Heart left ventricle (tissue), 13 donors: ENCODE data around the gene RCBTB2.

Experiments
- POLR2A ChIP-seq, 2 donors: fragments of 450-650 bp; IDR thresholded peaks; one replicate each; pipeline ENCODE4 v1.6.1; 2017; ENCODE audit warnings: antibody characterized with exemption in 2 of 2, mild to moderate bottlenecking in 2 of 2, moderate library complexity in 2 of 2
- TF ChIP-seq, protein P1 (sequence below), 12 donors: fragments of 200-600 bp; sonication (generic) in 4 of 12; IDR thresholded peaks; one replicate each; pipeline versions ENCODE4 v1.5.0 to v1.8.0; 2018 to 2022; ENCODE audit warnings: antibody characterized with exemption in 12 of 12, mild to moderate bottlenecking in 5 of 12
- donor health status: ischemic (EF 13 %, LVEDD 7.1; RV severe dilation, severe dysfunction).
- donor health status: DM: no; HTN: yes; CAD: no.
- donor health status: DM: no; HTN: no; CAD: no.
- donor health status: ischemic (EF 25% LVEDD 6.9; RV normal size, moderate dysfunction).
- donor health status: ischemic (EF 25% LVEDD 5.7; RV mildly dilated, moderate dysfunction).
- donor health status: ischemic (EF 35%, LVEDD 5.7; RV mildly dilated, moderate dysfunction).
- donor health status: nonischemic (EF 11% LVEDD 7.7; RV severe dilation, severe dysfunction).
- donor health status: DM: yes; HTN: yes; CAD: no.
- donor health status: PGD.
- donor health status: ischemic (EF 29% LVEDD 5.4; RV normal size, mild dysfunction).
- donor health status: nonischemic (EF 23%, LVEDD 6.1; RV moderate dilation, normal function).

DNA sequence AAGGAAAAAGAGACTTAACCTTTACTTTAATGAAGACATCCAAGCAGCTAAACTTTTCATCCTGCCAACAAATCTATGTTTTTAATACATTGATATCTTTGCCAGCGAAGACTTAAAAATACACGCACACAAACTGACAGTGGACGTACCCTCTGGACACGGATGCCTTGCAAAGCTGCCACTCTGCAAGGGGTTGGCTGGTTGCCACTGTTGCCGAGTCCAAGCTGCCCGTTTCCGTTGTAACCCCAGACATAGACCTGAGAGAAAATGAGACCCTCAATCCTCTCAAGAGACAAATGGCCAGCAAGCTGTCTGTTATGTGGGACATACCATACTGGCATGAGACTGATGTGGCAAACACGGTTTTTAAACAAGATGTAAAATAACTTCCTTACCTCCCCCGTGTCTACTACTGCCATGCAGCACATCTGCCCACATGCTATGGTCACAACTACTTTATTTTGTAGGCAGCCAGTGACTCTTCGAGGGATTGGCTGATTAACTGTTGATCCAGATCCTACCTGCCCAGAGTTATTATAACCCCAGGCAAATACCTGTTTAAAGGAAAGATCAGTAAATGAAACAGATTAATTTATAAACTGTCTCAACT is 21.2 kb downstream of the RCBTB2 start:
- TF ChIP-seq, protein P1, sequence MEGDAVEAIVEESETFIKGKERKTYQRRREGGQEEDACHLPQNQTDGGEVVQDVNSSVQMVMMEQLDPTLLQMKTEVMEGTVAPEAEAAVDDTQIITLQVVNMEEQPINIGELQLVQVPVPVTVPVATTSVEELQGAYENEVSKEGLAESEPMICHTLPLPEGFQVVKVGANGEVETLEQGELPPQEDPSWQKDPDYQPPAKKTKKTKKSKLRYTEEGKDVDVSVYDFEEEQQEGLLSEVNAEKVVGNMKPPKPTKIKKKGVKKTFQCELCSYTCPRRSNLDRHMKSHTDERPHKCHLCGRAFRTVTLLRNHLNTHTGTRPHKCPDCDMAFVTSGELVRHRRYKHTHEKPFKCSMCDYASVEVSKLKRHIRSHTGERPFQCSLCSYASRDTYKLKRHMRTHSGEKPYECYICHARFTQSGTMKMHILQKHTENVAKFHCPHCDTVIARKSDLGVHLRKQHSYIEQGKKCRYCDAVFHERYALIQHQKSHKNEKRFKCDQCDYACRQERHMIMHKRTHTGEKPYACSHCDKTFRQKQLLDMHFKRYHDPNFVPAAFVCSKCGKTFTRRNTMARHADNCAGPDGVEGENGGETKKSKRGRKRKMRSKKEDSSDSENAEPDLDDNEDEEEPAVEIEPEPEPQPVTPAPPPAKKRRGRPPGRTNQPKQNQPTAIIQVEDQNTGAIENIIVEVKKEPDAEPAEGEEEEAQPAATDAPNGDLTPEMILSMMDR (IDR thresholded peaks at IDR 0.05): no peak
- TF ChIP-seq POLR2A (IDR thresholded peaks at IDR 0.05): no peak
